ENCODE results near the gene SST. TPM values are rescaled to one million over a fixed set of nuclear protein-coding genes. Genes with fewer than 3 reads are reported as not detected.
A peak's percentile ranks its signal among the peaks of the same experiment; 100 is the strongest.

The SST gene
- total and polyA plus RNA-seq, 2 of the 13 experiments (the other 11 are each of a cell fraction or from before 2014, with no cell fraction given): not detected

DNA sequence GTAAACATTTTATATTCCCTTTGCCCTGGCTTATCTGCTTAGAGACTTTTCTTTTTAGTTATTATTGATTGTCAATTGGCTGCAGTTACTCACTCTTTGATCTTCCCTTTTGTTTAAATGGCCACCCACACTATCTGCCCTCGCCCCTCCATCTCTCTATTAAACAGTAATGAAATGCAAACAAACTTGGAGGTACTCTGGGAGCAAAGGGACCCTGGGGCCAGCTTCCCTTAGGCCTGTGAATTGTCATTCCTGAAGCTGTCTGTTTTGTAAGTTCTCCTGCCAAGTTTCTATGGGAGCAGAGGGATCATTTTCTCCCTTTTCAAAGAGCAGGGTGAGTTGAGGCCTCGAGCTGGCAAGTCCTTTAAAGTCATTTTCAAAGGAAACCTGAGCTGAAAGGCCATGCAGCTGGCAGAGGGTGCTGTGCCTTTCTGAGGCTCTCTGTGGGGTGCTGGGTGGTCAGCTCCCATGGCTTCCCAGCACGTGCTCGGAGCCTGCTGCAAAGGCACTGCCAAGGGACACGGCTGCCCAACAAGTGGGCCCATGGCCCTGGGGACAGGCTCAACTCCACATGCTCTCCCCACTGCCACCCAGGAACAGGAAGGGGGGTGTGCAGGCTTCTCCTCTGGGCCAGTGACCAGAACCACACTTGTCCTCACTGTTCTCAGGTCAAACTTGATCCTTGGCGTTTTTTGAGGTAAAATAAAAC lies 49.6 kb upstream of the SST start (continued):
- TF ChIP-seq ZNF569 (CRISPR knock-in tag; IDR thresholded peaks at IDR 0.05; ENCODE audit: borderline replicate concordance) (no peak), ETV5 (CRISPR knock-in tag; IDR thresholded peaks at IDR 0.05; ENCODE audit: borderline replicate concordance) (no peak), DPF2 (CRISPR knock-in tag; IDR thresholded peaks at IDR 0.05; ENCODE audit: borderline replicate concordance, low read depth) (peak; percentile 18; the same call in 1 of the 2 replicates), RBFOX2 (IDR thresholded peaks at IDR 0.05; ENCODE audit: low read depth, low read length) (no peak), MLLT10 (CRISPR knock-in tag; IDR thresholded peaks at IDR 0.05) (no peak), ZFP82 (CRISPR knock-in tag; IDR thresholded peaks at IDR 0.05; ENCODE audit: borderline replicate concordance) (no peak), ZNF432 (CRISPR knock-in tag; IDR thresholded peaks at IDR 0.05; ENCODE audit: borderline replicate concordance) (no peak), ZNF674 (CRISPR knock-in tag; IDR thresholded peaks at IDR 0.05; ENCODE audit: low read depth) (no peak), ARNT (IDR thresholded peaks at IDR 0.05) (no peak), ZNF251 (CRISPR knock-in tag; IDR thresholded peaks at IDR 0.05) (no peak), RBM22 (optimal IDR thresholded peaks at IDR 0.05; ENCODE audit: low read length) (no peak), TCF7 (IDR thresholded peaks at IDR 0.05; ENCODE audit: low read depth) (peak; percentile 95), CHD4 (IDR thresholded peaks at IDR 0.05; ENCODE audit: borderline replicate concordance, low read length) (peak; percentile 39; the same call in 1 of the 2 replicates), SMARCE1 (IDR thresholded peaks at IDR 0.05; ENCODE audit: borderline replicate concordance) (no peak), CREM (IDR thresholded peaks at IDR 0.05) (peak; percentile 87), CREM (CRISPR knock-in tag; IDR thresholded peaks at IDR 0.05) (no peak)
- TF ChIP-seq, protein P1, sequence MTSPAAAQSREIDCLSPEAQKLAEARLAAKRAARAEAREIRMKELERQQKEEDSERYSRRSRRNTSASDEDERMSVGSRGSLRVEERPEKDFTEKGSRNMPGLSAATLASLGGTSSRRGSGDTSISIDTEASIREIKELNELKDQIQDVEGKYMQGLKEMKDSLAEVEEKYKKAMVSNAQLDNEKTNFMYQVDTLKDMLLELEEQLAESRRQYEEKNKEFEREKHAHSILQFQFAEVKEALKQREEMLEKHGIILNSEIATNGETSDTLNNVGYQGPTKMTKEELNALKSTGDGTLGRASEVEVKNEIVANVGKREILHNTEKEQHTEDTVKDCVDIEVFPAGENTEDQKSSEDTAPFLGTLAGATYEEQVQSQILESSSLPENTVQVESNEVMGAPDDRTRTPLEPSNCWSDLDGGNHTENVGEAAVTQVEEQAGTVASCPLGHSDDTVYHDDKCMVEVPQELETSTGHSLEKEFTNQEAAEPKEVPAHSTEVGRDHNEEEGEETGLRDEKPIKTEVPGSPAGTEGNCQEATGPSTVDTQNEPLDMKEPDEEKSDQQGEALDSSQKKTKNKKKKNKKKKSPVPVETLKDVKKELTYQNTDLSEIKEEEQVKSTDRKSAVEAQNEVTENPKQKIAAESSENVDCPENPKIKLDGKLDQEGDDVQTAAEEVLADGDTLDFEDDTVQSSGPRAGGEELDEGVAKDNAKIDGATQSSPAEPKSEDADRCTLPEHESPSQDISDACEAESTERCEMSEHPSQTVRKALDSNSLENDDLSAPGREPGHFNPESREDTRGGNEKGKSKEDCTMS (CRISPR knock-in tag; conservative IDR thresholded peaks at IDR 0.05): no peak
- TF ChIP-seq, protein P2, sequence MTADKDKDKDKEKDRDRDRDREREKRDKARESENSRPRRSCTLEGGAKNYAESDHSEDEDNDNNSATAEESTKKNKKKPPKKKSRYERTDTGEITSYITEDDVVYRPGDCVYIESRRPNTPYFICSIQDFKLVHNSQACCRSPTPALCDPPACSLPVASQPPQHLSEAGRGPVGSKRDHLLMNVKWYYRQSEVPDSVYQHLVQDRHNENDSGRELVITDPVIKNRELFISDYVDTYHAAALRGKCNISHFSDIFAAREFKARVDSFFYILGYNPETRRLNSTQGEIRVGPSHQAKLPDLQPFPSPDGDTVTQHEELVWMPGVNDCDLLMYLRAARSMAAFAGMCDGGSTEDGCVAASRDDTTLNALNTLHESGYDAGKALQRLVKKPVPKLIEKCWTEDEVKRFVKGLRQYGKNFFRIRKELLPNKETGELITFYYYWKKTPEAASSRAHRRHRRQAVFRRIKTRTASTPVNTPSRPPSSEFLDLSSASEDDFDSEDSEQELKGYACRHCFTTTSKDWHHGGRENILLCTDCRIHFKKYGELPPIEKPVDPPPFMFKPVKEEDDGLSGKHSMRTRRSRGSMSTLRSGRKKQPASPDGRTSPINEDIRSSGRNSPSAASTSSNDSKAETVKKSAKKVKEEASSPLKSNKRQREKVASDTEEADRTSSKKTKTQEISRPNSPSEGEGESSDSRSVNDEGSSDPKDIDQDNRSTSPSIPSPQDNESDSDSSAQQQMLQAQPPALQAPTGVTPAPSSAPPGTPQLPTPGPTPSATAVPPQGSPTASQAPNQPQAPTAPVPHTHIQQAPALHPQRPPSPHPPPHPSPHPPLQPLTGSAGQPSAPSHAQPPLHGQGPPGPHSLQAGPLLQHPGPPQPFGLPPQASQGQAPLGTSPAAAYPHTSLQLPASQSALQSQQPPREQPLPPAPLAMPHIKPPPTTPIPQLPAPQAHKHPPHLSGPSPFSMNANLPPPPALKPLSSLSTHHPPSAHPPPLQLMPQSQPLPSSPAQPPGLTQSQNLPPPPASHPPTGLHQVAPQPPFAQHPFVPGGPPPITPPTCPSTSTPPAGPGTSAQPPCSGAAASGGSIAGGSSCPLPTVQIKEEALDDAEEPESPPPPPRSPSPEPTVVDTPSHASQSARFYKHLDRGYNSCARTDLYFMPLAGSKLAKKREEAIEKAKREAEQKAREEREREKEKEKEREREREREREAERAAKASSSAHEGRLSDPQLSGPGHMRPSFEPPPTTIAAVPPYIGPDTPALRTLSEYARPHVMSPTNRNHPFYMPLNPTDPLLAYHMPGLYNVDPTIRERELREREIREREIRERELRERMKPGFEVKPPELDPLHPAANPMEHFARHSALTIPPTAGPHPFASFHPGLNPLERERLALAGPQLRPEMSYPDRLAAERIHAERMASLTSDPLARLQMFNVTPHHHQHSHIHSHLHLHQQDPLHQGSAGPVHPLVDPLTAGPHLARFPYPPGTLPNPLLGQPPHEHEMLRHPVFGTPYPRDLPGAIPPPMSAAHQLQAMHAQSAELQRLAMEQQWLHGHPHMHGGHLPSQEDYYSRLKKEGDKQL (CRISPR knock-in tag; IDR thresholded peaks at IDR 0.05; ENCODE audit: low read depth): peak; percentile 69
- TF ChIP-seq, protein P3, sequence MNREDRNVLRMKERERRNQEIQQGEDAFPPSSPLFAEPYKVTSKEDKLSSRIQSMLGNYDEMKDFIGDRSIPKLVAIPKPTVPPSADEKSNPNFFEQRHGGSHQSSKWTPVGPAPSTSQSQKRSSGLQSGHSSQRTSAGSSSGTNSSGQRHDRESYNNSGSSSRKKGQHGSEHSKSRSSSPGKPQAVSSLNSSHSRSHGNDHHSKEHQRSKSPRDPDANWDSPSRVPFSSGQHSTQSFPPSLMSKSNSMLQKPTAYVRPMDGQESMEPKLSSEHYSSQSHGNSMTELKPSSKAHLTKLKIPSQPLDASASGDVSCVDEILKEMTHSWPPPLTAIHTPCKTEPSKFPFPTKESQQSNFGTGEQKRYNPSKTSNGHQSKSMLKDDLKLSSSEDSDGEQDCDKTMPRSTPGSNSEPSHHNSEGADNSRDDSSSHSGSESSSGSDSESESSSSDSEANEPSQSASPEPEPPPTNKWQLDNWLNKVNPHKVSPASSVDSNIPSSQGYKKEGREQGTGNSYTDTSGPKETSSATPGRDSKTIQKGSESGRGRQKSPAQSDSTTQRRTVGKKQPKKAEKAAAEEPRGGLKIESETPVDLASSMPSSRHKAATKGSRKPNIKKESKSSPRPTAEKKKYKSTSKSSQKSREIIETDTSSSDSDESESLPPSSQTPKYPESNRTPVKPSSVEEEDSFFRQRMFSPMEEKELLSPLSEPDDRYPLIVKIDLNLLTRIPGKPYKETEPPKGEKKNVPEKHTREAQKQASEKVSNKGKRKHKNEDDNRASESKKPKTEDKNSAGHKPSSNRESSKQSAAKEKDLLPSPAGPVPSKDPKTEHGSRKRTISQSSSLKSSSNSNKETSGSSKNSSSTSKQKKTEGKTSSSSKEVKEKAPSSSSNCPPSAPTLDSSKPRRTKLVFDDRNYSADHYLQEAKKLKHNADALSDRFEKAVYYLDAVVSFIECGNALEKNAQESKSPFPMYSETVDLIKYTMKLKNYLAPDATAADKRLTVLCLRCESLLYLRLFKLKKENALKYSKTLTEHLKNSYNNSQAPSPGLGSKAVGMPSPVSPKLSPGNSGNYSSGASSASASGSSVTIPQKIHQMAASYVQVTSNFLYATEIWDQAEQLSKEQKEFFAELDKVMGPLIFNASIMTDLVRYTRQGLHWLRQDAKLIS (CRISPR knock-in tag; IDR thresholded peaks at IDR 0.05): peak; percentile 46; the same call in 1 of the 2 replicates

Data from HepG2 (cell line).